ENCODE measurements around the gene IMPACT. TPM values are rescaled to one million over a fixed set of nuclear protein-coding genes. Genes with fewer than 3 reads are reported as not detected.

IMPACT gene
- polyA plus RNA-seq, 4 donors = 54.3 to 85.8 (median 62.0) TPM

DNA sequence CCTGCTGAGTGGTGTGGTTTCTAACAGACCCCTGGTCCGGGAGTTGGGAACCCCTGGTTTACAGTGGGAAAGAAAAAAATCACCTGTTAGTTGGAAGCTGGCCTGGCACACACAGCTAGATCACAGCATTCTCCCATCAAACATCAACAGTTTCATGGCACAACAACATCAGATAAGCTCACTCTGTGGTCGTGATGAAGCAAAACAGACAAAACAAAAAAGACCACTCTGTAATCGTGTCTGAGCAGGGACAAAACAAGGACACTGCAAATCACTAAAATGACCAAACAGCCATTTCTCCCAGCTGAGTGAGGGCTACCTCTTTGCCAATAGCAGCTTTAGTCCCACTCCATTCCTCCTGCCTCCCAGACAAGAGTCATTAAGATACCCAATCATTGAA, 9.0 kb upstream of the IMPACT start:
- DNase-seq (ENCODE audit: low read depth in 4 of 4, low spot score in 3 of 4) = no peak

DNA sequence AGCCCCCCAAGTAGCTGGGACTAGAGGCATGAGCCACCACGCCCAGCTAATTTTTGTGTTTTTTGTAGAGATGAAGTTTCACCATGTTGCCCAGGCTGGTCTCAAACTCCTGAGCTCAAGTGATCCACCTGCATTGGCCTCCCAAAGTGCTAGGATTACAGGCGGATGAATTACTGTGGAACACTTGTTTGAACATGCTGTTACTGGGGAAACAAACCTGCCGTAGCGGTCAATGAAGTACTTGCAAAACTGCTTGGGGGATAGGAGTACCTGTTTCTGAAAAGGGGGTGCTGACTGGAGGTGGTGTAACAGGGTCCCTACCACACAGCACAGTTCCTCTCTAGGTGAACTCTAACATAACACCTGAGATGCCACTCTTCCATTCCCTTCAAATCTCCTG, 5.9 kb upstream of the IMPACT start:
- no peak for DNase-seq (ENCODE audit: low read depth in 4 of 4, low spot score in 3 of 4)

GRCh38 chr18:24421831-24422230, 4.6 kb upstream of the IMPACT start:
- no peak for DNase-seq (ENCODE audit: low read depth in 4 of 4, low spot score in 3 of 4)

DNA sequence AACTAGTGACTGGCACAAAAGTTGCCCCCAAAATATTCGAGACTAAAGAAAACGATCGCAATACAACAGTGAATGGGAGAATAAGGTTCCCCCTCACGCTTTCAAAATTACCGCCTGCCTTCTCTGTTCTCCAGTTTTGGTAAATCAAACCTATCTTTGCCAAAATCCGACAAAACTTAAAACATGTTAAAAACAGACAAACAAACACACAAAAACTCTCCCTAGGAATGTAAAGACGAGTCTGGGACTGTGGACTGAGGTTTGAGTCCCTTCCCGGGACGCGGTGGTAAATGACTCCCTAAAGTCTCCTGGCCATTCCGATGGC, 435 bp upstream of the IMPACT start:
- no peak for DNase-seq (ENCODE audit: low read depth in 4 of 4, low spot score in 3 of 4)

GRCh38 chr18:24427484-24427883, 1.0 kb downstream of the IMPACT start:
- DNase-seq (ENCODE audit: low read depth in 4 of 4, low spot score in 3 of 4) = no peak

DNA sequence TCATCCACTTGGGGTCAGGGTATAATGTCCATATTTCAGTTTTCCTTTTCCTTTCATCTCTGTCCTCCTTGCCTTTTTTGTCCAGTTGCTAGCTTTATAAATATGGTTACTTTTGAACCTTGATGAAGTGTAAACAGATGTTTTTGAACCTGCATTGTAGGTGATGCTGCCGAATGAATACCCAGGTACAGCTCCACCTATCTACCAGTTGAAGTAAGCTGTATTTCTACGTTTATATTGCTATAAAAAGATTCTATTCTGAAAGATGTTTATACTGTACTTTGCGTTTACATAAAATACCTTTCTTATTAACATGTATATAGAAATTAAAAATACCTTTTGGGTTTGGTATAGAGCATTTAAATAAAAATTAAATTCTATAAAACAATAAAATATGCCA, 2.2 kb downstream of the IMPACT start:
- no peak for DNase-seq (ENCODE audit: low read depth in 4 of 4, low spot score in 3 of 4)

- DNase-seq (ENCODE audit: low read depth in 4 of 4, low spot score in 3 of 4) = no peak
These were observed 2.7 kb downstream of the IMPACT start for GRCh38 chr18:24429188-24429587.

DNA sequence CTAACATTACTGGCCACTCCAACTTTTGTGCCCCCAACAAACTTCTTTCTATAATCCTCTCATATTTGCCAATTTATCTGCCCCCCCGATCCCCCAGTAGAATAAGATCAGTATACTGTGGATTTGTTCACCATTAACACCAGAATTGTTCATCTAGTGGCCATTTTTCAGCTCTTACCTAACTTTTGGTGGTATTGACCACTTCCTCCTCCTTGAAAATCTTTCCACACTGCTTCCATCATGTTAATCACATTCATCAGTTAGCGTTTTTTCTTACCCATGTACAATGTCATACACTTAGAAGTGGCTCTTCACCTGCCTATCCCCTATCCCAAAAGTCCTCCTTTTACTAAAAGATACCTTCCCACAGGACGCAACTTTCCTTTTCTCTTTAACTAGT, 6.1 kb downstream of the IMPACT start:
- no peak for DNase-seq (ENCODE audit: low read depth in 4 of 4, low spot score in 3 of 4)

- DNase-seq (ENCODE audit: low read depth in 4 of 4, low spot score in 3 of 4) = no peak
These were observed 10.5 kb downstream of the IMPACT start for GRCh38 chr18:24436939-24437338.

DNA sequence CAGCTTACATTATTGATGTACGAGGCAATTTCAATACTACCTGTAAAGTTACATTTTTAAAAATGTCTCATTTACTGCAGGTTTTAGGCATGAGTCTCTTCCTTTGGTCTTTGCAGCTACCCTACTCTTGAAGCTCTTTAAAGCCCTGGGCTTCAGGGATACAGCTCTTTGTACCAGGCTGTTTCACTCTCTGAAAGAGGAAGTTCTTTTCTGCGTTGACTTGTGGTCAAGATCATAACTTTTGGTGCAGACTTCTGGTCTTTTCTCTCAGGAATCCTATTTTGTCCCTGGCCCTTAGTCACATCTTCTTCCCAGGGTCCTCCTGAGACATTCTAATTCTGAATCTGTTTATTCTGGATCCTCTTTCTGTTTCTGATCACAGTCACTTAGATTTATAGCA, 17.4 kb downstream of the IMPACT start:
- no peak for DNase-seq (ENCODE audit: low read depth in 4 of 4, low spot score in 3 of 4)

DNA sequence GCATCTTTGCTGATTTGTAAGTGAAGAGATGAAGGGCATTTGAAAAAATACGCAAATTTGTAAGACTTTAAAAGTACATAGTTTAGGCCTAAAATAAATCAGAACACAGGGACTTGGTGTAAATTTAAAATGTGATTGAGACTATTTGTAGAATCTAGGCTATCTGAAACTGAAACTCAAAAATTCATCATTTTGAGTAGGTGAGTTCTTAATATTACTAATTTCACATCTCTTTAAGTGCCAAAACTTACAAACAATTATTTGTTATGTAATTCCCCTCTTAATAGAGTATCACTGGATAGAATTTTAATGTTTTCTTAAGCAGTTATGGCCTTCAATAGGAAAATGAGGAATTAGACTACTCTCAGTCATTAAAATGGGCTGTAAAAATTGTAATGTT, 20.0 kb downstream of the IMPACT start:
- DNase-seq (ENCODE audit: low read depth in 4 of 4, low spot score in 3 of 4) = no peak

GRCh38 chr18:24446953-24447538, 20.6 kb downstream of the IMPACT start:
- no peak for DNase-seq (ENCODE audit: low read depth in 4 of 4, low spot score in 3 of 4)

DNA sequence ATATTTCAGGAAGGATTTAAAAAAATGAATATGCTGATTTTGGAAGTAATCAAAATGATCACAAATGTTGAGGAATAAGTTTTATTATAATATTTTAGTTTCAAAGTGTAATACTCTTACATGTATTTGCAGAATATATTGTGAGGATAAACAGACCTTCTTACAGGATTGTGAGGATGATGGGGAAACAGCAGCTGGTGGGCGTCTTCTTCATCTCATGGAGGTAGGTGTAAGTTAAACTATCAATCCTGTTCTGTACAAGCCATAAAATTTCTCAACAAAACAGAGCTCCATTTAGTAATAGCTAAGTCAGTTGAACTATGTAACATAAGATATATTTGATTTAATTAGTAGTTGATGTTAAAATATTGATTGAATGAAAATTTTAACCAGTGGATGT, 21.5 kb downstream of the IMPACT start:
- no peak for DNase-seq (ENCODE audit: low read depth in 4 of 4, low spot score in 3 of 4)

GRCh38 chr18:24456549-24456948, 30.1 kb downstream of the IMPACT start:
- no peak for DNase-seq (ENCODE audit: low read depth in 4 of 4, low spot score in 3 of 4)

DNA sequence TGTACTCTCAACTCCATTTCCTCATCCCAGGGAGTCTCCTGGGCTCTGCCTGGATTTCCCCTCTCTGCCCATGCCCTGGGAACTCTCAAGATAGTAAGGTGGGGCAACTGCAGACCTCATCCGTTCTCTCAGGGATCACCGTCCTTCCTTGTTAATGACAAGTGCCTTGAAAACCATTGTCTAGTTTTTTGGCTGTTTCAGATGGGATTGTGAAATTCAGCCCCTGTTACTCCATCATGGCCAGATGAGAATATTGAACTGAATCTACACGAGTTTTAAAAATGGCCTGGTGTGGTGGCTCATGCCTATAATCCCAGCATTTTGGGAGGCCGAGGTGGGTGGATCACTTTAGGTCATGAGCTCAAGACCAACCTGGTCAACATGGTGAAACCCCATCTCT, 33.3 kb downstream of the IMPACT start:
- no peak for DNase-seq (ENCODE audit: low read depth in 4 of 4, low spot score in 3 of 4)

DNA sequence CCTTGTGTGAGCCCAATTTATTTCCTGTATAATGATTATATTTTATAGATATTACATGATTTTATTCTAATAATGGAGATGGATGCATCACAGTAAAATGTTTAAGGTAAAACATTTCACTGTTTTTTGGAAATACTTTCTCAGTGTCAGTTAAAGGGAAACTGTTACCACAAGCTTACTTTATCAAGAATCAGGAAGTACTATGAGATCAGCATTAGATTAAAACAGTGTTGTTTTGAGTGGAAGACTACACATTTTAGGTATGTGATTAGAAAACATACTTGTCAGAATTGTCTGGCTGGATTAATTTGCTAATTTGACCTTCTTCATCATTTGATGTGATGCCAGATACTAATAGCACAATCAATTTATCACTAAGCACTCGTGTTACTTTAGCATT, 33.9 kb downstream of the IMPACT start, which contains the start of gene HRH4:
TSS of gene HRH4 (plus strand) at position 250 of the 400 bp plus-strand sequence. CDS start at position 342, 92 bp downstream.
- no peak for DNase-seq (ENCODE audit: low read depth in 4 of 4, low spot score in 3 of 4)

DNA sequence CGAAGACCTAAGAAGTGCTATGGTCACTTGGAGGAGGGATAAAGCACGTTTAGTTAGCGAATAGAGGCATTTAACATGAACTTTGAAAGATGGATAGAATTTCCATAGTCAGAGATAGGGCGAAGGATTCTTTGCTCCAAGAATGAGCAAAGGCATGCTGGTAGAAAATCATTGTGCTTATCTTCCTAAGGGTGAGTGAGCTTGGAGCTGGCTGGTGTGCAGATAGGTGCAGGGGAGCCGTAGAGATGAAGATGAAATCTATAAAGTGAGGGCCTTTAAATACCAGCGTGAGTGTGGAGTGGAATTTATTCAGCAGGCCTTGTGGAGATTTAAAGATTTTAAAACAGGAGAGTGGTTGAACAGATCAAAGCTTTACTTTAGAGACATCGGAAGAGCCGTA, 35.5 kb downstream of the IMPACT start:
- no peak for DNase-seq (ENCODE audit: low read depth in 4 of 4, low spot score in 3 of 4)

DNA sequence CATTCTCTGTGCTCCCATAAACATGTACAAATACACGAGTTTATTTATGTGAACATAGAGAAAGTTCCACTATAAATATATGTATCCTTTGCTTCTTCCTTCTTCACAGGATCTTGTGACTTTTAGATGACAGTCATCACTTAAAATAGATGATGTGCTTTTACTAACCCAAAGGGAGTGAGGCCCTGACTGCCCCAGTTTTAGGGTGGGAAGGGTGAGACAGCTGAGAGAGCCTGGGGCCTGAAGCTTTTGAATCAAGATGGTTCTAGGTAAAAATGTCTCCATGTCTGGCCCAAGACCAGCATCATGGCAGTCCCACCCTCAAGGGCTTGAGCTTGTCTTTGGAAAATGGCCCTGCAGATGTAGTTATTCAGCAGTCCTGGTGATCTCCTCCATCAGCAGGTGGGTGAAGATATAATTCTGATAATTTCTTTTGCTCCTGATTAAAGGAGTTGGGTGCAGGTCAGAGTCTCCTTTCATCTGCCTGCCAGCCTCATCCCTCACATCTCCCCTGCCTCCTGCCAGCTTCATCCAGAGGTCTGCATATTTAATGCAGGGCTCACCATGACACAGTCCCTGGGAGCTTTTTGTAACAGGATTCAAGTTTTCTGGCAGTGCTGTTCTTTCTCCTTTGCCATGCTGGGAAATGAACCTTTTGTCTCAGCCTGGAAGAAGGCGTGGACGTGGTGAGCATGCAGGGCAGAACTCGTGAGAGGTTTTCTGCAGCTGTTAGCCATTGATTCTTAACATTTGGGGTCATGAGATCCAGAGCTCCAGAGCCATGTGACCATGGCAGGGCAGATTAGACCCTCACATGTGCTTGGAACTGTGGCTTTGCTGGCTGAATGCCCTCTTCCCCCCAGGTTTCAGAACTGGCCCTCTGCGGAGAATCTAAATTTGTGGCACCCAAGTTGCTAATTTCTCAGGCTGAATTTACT, 36.6 kb downstream of the IMPACT start:
- DNase-seq (ENCODE audit: low read depth in 4 of 4, low spot score in 3 of 4) = no peak

DNA sequence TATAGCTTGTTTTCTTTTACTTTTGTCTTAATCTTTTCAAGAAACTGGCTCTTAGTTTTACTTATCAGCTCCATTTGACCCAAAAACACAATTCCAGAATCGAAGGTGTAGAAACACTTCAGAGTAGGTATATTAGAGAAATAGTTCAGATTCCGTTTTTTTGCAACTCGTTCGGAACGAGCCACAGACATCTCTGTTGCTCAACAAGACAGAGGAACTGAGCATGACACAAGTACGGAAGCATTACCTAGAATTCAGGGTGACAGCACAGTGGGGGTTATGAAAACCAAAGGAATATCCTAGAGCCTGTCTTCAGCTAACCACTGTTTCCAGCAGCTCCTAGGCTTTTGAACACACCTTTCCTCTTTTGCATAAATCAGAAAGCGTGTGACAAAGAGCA, 39.0 kb downstream of the IMPACT start:
- no peak for DNase-seq (ENCODE audit: low read depth in 4 of 4, low spot score in 3 of 4)

GRCh38 chr18:24466771-24467170, 40.3 kb downstream of the IMPACT start:
- DNase-seq (ENCODE audit: low read depth in 4 of 4, low spot score in 3 of 4) = no peak

GRCh38 chr18:24470022-24470618, 43.6 kb downstream of the IMPACT start:
- no peak for DNase-seq (ENCODE audit: low read depth in 4 of 4, low spot score in 3 of 4)

GRCh38 chr18:24470805-24471204, 44.3 kb downstream of the IMPACT start:
- no peak for DNase-seq (ENCODE audit: low read depth in 4 of 4, low spot score in 3 of 4)

All from left renal pelvis (tissue), 4 donors.